Right cardiac atrium (tissue), 5 donors: ENCODE results near the gene GINS2. TPM values are rescaled to one million over a fixed set of nuclear protein-coding genes. Genes with fewer than 3 reads are reported as not detected.
A peak's percentile ranks its signal among the peaks of the same experiment; 100 is the strongest.

Experiments
- ATAC-seq, 2 donors: fragments of 200-7000 bp; cut with Tn5 transposase; one replicate each; pipeline versions ENCODE4 v1.8.0 to v1.9.1; 2020; ENCODE audit warnings: moderate library complexity in 2 of 2, mild to moderate bottlenecking in 1 of 2
- DNase-seq, 3 donors: peaks; one replicate each; pipeline ENCODE4 v3.0.0-alpha.2; 2020
- H3K27ac ChIP-seq: one replicate; pipeline ENCODE4 v1.5.1; 2013; ENCODE audit warnings: mild to moderate bottlenecking, low read length, control low read depth, moderate library complexity
- H3K27me3 ChIP-seq: one replicate; pipeline ENCODE4 v1.6.1; 2013; ENCODE audit not compliant: control insufficient read depth, insufficient read depth
- H3K4me1 ChIP-seq: one replicate; pipeline ENCODE4 v1.6.1; 2013; ENCODE audit warnings: low read length; ENCODE audit not compliant: control insufficient read depth, insufficient read depth
- H3K4me3 ChIP-seq: one replicate; pipeline ENCODE4 v1.5.1; 2013; ENCODE audit warnings: low read length, control low read depth
- H3K9me3 ChIP-seq: one replicate; pipeline ENCODE4 v1.6.1; 2013; ENCODE audit warnings: low read length; ENCODE audit not compliant: control insufficient read depth
- WGBS: extraction: QIAGEN DNeasy Blood & Tissue Kit; methylation state at CpG from one replicate; pipeline ENCODE4 v1.1.7; 2013; 5-methylcytosine and 5-hydroxymethylcytosine counted together
- intact Hi-C, 4 donors: fragments of 100-400 bp; cut with DNase I; formaldehyde crosslinking; loops; one replicate each; pipeline versions ENCODE4 v1.11.0 to v1.14.0; 2022 to 2023
- polyA plus RNA-seq: library from polyadenylated mRNA; stranded (reverse); fragments of 200-250 nt; gene quantifications from one replicate; pipeline ENCODE4 v1.2.3, GENCODE V29; 2013
- total RNA-seq, 4 donors: library from RNA; stranded (reverse); fragmentation: NEBNext Ultra II Directional; extraction: Animal tissue kit (Norgen Biotek cat#: 25700); gene quantifications; one replicate each; pipeline ENCODE4 v1.2.1, GENCODE V29; 2021
- donor health status: healthy with polysubstance abuse.
- donor health status: DM: no; HTN: yes; CAD: no.
- donor health status: DM: no; HTN: no; CAD: no.
- donor health status: DM: no; HTN: yes; CAD: no; lungs with severe emphysema.
- donor health status: DM: yes; HTN: yes; CAD: no.

GINS2 gene
- total and polyA plus RNA-seq, 5 donors: 0.23 to 1.1 (median 0.37) TPM

DNA sequence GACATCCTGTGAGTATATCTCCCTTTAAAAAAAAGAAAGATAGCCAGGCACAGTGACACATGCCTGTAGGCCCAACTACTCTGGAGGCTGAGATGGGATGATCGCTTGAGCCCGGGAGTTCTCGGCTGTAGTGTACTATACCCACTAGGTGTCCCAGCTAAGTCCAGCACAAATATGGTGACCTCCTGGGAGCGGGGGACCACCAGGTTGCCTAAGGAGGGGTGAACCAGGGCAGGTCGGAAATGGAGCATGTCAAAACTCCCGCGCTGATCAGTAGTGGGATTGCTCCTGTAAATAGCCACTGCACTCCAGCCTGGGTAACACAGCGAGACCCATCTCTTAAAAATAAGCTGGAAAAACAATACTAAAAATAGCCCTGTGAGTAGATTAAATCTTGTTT lies 29.4 kb downstream of the GINS2 start:
- peak; percentile 10 to 55 (median 23) for DNase-seq
- no peak for ATAC-seq
- Histone ChIP-seq H3K27me3 (no peaks in the 10 kb centered on the region), H3K9me3 (no peaks in the 10 kb centered on the region), H3K27ac (no peak overlapping the region), H3K4me1 (no peaks in the 10 kb centered on the region), H3K4me3 (no peak overlapping the region)
- WGBS: 67% methylated on average over 8 of the region's 8 CpGs
- intact Hi-C loops: no loop called here

DNA sequence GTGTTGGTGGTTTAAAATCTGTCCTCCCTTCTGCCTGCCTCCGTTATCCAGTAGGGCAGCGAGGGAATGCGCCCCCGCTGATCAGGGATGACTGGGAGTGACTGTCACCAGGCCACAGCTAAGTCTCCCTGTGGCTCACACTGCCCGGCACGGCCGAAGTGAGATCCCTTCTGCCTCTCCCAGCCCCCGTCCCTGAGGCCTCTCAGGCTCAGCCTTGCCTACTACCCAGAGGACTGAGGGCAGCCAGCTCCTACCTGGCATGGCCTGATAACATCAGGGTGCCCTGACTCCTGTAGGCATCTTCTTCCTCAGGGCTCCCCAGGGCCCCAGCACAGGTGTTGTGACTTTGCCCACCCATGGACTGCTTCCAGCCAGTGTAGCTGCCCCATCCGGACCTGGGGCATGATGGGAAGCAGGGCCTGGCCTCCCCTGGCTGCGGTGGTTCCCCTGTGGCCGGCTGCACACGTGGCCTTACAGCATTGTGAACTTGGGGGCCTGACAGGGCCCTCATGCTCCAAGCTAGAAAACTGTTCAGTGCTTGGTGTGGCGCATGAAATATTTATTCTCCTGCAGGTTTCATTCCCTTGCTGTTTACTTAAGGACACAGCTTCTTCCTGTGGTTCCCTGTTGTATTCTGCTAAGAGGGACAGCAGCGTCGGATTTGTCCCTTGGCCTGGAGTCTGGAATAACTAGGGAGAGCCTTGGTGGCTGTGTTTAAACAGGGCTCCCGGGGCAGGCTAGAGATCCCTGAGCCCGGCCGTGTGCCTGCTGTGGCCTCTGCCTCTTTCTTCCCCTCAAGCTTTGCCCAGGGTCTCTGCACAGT lies 30.0 kb downstream of the GINS2 start:
- no peak overlapping the region for H3K27ac ChIP-seq
- peak in 1 of 3 donors; percentile 53 for DNase-seq
- 80% methylated on average over 18 of the region's 18 CpGs for WGBS

DNA sequence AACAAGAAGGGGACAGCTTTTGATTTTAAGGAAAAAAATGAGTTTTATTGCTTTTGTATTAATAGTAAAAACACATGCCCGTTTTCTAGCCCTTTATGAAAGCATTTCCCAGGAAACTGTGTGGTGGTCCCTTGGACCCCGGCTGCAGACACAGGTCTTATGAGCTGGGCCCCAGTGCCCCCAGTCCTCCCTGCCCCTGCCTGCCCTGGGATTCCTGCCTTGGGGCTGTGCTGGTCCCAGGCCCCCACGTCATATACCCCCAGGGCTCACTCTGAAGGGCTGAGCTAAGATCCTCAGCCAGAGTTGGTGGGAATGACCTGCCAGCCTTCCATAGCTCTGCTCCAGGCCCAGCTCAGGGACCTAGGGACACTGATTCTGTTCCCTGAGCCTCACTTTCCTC lies 30.8 kb downstream of the GINS2 start:
- Histone ChIP-seq H3K27ac (no peak overlapping the region), H3K9me3 (no peaks in the 10 kb centered on the region), H3K4me3 (no peak overlapping the region), H3K4me1 (no peaks in the 10 kb centered on the region), H3K27me3 (no peaks in the 10 kb centered on the region)
- ATAC-seq: no peak
- WGBS: 90% methylated on average over 3 of the region's 3 CpGs
- intact Hi-C loops: no loop called here
- peak in 1 of 3 donors; percentile 19 for DNase-seq

More for the DNA sequence above, 30.0 kb downstream of the GINS2 start:
- Histone ChIP-seq H3K27me3 (no peaks in the 10 kb centered on the region), H3K4me3 (no peak overlapping the region), H3K4me1 (no peaks in the 10 kb centered on the region), H3K9me3 (no peaks in the 10 kb centered on the region)
- intact Hi-C loops: no loop called here
- ATAC-seq: no peak

DNA sequence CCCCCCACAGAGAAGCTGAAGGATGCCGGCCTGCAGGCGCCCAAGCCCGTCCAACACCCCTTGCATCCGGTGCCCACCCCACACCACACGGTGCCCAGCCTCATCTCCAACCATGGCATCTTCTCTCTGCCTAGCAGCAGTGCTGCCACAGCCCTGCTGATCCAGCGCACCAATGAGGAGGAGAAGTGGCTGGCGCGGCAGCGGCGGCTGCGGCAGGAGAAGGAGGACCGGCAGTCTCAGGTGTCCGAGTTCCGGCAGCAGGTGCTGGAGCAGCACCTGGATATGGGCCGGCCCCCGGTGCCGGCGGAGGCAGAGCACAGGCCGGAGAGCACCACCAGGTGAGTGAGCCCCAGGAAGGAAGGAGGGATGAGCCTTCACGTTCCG lies 31.5 kb downstream of the GINS2 start:
- no peak overlapping the region for H3K4me3 ChIP-seq
- WGBS: 93% methylated on average over 21 of the region's 21 CpGs
- ATAC-seq: no peak
- intact Hi-C loops: no loop called here
- peak in 2 of 3 donors; percentile 32 to 46 for DNase-seq
- H3K27ac ChIP-seq: no peak overlapping the region
- H3K9me3 ChIP-seq: no peaks in the 10 kb centered on the region
- peaks cover 2% of the 10 kb centered on the region for H3K4me1 ChIP-seq
- H3K27me3 ChIP-seq: no peaks in the 10 kb centered on the region

DNA sequence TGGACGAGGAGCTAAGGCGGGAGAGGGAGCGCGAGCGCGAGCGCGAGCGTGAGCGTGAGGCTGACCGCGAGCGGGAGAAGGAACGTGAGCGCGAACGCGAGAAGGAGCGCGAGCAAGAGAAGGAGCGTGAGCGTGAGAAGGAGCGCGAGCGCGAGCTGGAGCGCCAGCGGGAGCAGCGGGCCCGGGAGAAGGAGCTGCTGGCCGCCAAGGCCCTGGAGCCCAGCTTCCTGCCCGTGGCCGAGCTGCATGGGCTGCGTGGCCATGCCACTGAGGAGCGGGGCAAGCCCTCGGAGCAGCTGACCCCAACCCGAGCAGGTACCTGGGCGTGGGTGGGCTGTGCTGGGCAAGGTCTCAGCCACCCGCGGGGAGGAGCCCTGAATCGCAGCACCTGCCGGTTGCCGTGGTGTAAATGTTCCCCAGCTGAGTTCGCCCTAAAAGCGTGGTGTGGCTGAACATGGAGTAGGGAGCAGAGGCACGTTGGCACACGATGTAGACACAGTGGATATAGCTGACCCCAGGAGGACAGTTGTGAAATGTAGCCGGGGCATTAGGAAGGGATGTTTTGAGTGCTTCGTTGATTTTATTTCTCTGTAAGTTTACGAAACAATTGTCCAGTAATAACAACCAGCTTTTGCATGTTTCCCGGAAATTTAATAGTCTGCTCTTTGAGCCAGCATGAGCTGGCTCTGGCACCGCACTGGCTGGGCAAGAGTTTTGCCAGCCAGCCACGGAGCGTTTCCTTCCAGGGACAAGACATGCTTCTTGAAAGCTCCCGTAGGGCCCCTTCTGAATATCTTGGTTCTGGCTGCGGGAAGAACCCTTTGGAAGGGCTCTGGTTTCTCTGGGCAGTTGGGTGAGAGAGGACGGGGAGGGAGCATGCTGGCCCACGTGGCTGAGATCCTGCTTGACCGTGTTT lies 32.1 kb downstream of the GINS2 start:
- intact Hi-C loops: no loop called here
- WGBS: 94% methylated on average over 59 of the region's 59 CpGs

DNA sequence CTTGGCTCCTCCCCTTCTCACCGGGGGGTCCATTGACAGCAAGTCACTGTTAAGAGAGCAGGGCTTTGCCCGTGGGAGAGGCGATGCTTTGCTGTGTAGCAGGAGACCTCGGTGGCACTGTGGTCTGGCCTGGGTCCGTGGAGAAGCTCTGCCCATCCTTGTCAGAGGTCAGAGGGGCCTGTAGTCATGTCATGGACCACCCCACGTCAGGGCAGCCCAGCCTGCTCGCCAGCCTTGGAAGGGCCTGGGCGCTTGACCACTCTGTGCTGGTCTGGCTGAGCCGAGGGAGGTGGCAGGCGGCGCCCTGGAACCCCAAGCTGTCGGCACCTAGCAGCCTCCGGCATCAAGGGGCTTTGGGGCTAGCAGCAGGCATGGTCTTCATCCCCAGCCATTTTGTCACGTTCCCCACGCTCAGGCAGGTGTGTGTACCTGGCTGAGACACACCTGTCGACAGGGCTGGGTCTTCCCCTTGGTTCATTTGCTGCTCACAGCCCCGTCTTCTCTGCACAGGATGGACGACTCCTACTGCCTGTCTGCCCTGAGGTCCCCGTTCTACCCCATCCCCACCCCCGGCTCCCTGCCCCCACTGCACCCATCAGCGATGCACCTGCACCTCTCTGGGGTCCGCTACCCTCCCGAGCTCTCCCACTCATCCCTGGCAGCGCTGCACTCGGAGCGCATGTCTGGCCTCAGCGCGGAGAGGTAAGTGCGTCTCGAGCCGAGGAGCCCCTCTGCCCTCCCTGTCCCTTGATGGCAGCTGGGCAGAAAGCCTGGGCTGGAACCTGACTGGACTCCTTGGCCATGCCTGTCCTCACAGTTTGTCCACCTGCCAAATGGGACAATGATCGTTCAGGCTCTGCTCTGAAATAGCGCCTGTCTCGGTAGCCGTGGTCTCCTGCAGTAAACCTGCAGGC lies 33.3 kb downstream of the GINS2 start:
- H3K27me3 ChIP-seq: no peaks in the 10 kb centered on the region
- no peak overlapping the region for H3K27ac ChIP-seq
- intact Hi-C loops: no loop called here
- H3K4me1 ChIP-seq: peaks cover 8% of the 10 kb centered on the region
- peak in 2 of 3 donors; percentile 46 to 54 for DNase-seq
- no peak for ATAC-seq
- WGBS: 93% methylated on average over 35 of the region's 35 CpGs
- no peaks in the 10 kb centered on the region for H3K9me3 ChIP-seq
- no peak overlapping the region for H3K4me3 ChIP-seq

More for the DNA sequence above, 32.1 kb downstream of the GINS2 start:
- Histone ChIP-seq H3K27ac (no peak overlapping the region), H3K4me1 (peaks cover 5% of the 10 kb centered on the region), H3K27me3 (no peaks in the 10 kb centered on the region), H3K4me3 (no peak overlapping the region), H3K9me3 (no peaks in the 10 kb centered on the region)
- ATAC-seq (no peak), DNase-seq (peak; percentile 17 to 50 (median 49))

DNA sequence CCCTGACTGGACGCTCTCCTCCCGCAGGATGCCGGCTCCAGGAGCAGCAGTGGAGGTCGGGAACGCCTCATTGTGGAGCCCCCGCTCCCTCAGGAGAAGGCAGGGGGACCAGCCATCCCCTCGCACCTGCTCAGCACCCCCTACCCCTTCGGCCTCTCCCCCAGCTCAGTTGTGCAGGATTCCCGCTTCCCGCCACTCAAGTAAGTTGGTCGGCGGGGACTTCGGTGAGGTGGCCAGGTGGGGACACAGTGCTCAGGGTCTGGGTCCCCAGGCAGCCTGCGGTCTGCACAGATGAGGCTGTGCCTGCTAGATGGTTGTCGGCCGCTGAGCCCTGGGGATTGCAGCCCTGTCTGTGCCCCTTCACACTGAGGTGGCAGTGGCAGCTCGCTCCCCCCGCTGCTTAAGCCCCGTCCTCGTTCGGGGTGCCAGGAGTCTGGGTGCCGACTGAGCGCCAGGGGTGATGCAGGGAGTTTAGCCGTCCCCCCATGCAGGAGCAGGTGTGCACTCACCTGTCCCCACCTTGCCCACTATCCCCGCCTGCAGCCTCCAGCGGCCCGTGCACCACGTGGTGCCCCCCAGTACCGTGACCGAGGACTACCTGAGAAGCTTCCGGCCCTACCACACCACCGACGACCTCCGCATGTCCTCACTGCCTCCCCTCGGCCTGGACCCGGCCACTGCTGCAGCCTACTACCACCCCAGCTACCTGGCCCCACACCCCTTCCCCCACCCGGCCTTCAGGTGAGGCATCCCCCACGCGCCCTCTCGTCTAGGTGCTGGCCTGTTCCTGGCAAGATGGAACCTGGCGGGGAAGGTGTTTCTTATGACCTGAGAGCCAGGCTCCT lies 34.3 kb downstream of the GINS2 start:
- intact Hi-C loops: no loop called here
- ATAC-seq (no peak), DNase-seq (peak; percentile 17 to 65 (median 62))
- 95% methylated on average over 41 of the region's 41 CpGs for WGBS
- Histone ChIP-seq H3K4me1 (peaks cover 8% of the 10 kb centered on the region), H3K27ac (no peak overlapping the region), H3K27me3 (no peaks in the 10 kb centered on the region), H3K9me3 (no peaks in the 10 kb centered on the region), H3K4me3 (no peak overlapping the region)

DNA sequence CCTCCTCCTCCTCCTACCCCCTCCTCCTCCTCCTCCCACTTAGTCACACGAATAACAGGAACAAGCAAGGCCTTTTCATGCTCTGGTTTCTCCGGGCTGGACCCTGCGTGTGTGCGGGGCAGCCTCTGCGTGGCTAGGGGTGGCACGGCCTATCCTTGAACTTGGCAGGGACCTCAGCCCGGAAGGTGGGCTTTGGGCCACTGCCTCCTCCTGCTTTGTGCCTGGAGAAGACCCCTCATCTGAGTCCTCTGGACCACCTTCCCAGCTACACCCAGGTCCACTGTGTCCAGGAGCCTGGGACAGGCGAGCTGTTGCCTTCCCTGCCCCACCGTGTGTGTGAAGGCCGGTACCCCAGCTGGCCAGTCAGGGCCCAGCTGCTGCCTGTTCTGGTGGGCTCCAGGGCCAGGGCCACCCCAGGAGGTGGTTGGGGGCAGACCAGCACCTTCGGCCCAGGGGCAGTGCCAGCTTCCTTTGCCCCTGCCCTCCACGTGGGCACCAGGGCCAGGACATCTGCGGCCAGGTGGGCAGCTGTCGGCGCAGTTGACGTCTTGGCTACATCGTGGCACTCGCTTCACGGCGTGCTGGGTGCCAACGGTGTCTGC lies 35.4 kb downstream of the GINS2 start:
- no peaks in the 10 kb centered on the region for H3K27me3 ChIP-seq
- DNase-seq (peak; percentile 19 to 72 (median 61)), ATAC-seq (no peak)
- H3K4me1 ChIP-seq: peaks cover 8% of the 10 kb centered on the region
- H3K9me3 ChIP-seq: no peaks in the 10 kb centered on the region
- 77% methylated on average over 20 of the region's 21 CpGs for WGBS
- no peak overlapping the region for H3K4me3 ChIP-seq
- no peak overlapping the region for H3K27ac ChIP-seq
- intact Hi-C loops: no loop called here

DNA sequence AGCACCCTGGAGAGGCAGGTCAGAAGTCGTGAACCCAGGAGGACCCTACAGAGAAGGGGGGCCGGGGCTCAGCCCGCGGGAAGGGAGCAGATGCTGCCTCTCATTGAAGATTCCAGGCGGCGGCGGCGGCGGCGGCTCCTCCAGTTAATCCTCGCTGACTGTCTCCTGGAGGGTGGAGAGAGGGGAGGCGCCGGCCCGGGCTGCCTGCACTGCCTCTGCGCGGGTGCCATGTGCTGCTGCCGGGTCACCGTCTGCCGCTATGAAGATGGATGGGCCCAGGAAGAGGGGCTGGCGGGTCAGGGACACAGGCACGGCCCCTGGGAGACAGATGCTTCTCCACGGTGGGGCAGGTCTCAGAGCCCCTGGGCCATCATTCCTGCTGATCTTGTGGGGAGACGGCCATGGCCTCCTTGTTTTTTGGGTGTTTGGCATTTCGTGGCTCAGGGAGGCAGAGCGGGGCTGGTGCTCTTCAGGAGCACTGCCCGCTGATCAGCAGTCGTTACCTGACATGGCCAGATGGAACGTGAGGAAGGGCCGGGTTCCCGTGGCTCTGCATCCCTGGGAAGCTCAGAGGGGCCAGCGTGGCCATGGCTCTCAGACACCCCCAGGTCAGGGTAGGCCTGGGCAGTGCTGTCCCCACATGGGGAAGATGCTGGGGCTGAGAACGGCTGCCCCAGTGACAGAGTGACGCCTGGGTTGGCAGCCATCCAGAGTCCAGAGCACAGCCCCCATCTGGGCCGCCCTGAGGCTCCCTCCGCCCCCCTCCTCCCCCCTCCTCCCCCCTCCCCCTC lies 36.1 kb downstream of the GINS2 start:
- no peak overlapping the region for H3K4me3 ChIP-seq
- DNase-seq: peak; percentile 72 to 88 (median 83)
- no peaks in the 10 kb centered on the region for H3K9me3 ChIP-seq
- no peak overlapping the region for H3K27ac ChIP-seq
- 47% methylated on average over 35 of the region's 35 CpGs for WGBS
- H3K4me1 ChIP-seq: peaks cover 8% of the 10 kb centered on the region
- peak; percentile 34 to 47 for ATAC-seq
- intact Hi-C loops: no loop called here
- H3K27me3 ChIP-seq: no peaks in the 10 kb centered on the region
